ENCODE data around the gene SPOP. TPM values are rescaled to one million over a fixed set of nuclear protein-coding genes. Genes with fewer than 3 reads are reported as not detected.

SPOP gene
- total RNA-seq, 4 donors from 2014 or later, result 18.1 to 67.5 (median 36.5) TPM

DNA sequence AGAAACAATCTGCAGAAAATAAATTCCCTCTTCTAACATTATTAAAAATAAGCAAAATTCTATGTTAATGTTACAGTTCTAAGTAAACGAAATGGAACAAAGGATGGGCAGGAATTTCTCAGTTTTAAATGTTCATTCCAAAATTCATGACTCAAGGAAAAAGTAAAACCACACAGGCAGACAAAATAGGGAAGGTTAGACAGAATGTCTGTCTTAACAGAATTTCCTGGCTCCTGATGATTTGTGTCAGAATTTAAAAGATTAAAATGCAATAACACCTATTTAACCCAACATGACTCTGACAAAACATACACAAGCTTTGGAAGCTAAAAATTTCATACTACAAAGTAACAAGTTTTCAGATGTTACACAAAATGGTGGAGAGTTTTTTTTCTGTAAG is 42.8 kb downstream of the SPOP start:
- Histone ChIP-seq H3K27me3 (no peaks in the 10 kb centered on the region), H3K9me3 (no peaks in the 10 kb centered on the region), H3K36me3 (peaks cover 0 to 11% (median 0%) of the 10 kb centered on the region in 3 donors), H3K4me1 (peaks cover 0 to 90% (median 5%) of the 10 kb centered on the region in 3 donors), H3K4me3 (no peak overlapping the region), H3K27ac (peak overlapping the region in 2 of 4 donors; percentile 57 to 61)
- DNase-seq, result no peak
- TF ChIP-seq, protein P1, sequence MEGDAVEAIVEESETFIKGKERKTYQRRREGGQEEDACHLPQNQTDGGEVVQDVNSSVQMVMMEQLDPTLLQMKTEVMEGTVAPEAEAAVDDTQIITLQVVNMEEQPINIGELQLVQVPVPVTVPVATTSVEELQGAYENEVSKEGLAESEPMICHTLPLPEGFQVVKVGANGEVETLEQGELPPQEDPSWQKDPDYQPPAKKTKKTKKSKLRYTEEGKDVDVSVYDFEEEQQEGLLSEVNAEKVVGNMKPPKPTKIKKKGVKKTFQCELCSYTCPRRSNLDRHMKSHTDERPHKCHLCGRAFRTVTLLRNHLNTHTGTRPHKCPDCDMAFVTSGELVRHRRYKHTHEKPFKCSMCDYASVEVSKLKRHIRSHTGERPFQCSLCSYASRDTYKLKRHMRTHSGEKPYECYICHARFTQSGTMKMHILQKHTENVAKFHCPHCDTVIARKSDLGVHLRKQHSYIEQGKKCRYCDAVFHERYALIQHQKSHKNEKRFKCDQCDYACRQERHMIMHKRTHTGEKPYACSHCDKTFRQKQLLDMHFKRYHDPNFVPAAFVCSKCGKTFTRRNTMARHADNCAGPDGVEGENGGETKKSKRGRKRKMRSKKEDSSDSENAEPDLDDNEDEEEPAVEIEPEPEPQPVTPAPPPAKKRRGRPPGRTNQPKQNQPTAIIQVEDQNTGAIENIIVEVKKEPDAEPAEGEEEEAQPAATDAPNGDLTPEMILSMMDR (IDR thresholded peaks at IDR 0.05), result no peak
- 28 to 46% methylated on average over 1 of the region's 1 CpG for WGBS, 2 donors
- intact Hi-C loops (cut with DNase I), result no loop called here

- H3K4me1 ChIP-seq, result peaks cover 0 to 89% (median 5%) of the 10 kb centered on the region in 3 donors
- TF ChIP-seq POLR2A (IDR thresholded peaks at IDR 0.05), result no peak
- TF ChIP-seq, protein P1 (IDR thresholded peaks at IDR 0.05), result no peak
- no peak for DNase-seq
- H3K36me3 ChIP-seq, result peaks cover 0 to 6% (median 0%) of the 10 kb centered on the region in 3 donors
- H3K27ac ChIP-seq, result peak overlapping the region in 3 of 4 donors; percentile 51 to 61 (median 57)
- no peaks in the 10 kb centered on the region for H3K9me3 ChIP-seq
- intact Hi-C loops (cut with DNase I), result no loop called here
- H3K27me3 ChIP-seq, result no peaks in the 10 kb centered on the region
- no peak overlapping the region for H3K4me3 ChIP-seq
- WGBS, 2 donors, result 41 to 92% methylated on average over 1 of the region's 1 CpG
Measured at GRCh38 chr17:49634485-49634860, 43.4 kb downstream of the SPOP start.

DNA sequence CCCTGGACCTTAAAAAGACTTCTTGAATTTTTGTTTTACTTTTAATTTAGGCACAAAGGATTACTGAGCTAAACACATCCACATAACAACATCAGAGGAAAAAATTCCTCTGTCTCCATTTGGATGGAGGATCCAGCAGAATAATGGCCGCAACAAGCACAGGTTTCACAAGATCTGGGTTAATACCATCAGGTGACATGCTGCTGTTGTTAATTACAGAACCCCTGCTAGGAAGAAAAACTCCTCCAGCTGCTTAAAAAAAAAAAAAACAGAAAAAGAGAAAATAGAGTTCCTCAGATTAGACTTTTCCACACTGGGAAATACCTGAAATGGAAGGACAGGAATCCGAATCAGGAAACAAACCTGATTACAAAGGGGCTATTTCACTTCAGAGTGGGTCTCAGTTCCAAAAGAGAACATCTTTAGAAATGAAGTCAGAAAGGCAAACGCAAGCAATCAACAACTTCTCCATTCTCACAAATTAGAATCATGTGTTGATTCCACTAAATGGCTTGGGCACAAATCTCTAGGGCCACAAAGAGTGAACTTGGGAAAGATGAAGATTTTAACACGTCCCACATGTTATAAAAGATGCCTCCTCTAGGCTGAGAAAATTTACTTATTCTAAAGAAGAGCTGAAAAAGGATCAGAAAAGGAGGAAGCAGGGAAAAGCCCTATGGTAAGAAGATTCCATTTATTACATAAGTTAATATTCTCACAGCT is 44.0 kb downstream of the SPOP start:
- no peak for DNase-seq

DNA sequence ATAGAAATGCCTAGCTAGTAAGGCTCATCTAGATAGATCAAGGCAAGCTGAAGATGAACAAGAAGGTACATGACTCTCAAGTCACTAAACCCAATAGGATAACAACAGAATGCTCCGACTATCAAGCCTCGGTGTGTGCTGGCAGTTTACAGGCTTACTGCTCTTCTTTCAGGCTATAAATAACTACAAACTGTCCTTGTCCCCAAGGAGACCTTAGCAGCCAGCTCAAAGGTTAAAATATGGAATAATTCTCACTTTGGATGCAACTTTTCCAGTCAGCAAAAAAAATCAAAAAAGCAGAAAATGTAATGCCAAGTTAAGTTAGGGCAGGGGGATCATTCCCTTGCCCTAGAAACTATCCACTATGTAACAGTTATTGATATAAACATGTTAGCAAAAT is 44.6 kb downstream of the SPOP start:
- Histone ChIP-seq H3K4me1 (peaks cover 0 to 93% (median 5%) of the 10 kb centered on the region in 3 donors), H3K27ac (peak overlapping the region in 3 of 4 donors; percentile 51 to 61 (median 57)), H3K36me3 (no peaks in the 10 kb centered on the region), H3K27me3 (no peaks in the 10 kb centered on the region), H3K9me3 (no peaks in the 10 kb centered on the region), H3K4me3 (no peak overlapping the region)
- WGBS, 2 donors, result 79% methylated on average over 2 of the region's 2 CpGs
- intact Hi-C loops (cut with DNase I), result no loop called here
- no peak for TF ChIP-seq POLR2A (IDR thresholded peaks at IDR 0.05)
- TF ChIP-seq, protein P1 (IDR thresholded peaks at IDR 0.05), result no peak
- DNase-seq, result no peak

More for the DNA sequence above, 44.0 kb downstream of the SPOP start:
- H3K27me3 ChIP-seq, result no peaks in the 10 kb centered on the region
- peak overlapping the region; percentile 3 to 61 (median 54) for H3K27ac ChIP-seq
- peaks cover 0 to 90% (median 5%) of the 10 kb centered on the region in 3 donors for H3K4me1 ChIP-seq
- WGBS, 2 donors, result 53 to 69% methylated on average over 3 to 4 of the region's 4 CpGs
- H3K4me3 ChIP-seq, result no peak overlapping the region
- H3K9me3 ChIP-seq, result no peaks in the 10 kb centered on the region
- TF ChIP-seq, protein P1 (IDR thresholded peaks at IDR 0.05), result no peak
- no peak for TF ChIP-seq POLR2A (IDR thresholded peaks at IDR 0.05)
- H3K36me3 ChIP-seq, result peaks cover 0 to 3% (median 0%) of the 10 kb centered on the region in 3 donors
- intact Hi-C loops (cut with DNase I), result no loop called here

- TF ChIP-seq, protein P1 (IDR thresholded peaks at IDR 0.05), result no peak
- TF ChIP-seq POLR2A (IDR thresholded peaks at IDR 0.05), result no peak
- no peak overlapping the region for H3K4me3 ChIP-seq
- no peaks in the 10 kb centered on the region for H3K36me3 ChIP-seq
- no peaks in the 10 kb centered on the region for H3K27me3 ChIP-seq
- no peak for DNase-seq
- peaks cover 0 to 94% (median 5%) of the 10 kb centered on the region in 3 donors for H3K4me1 ChIP-seq
- H3K27ac ChIP-seq, result peak overlapping the region in 2 of 4 donors; percentile 13 to 57
- intact Hi-C loops (cut with DNase I), result no loop called here
- H3K9me3 ChIP-seq, result no peaks in the 10 kb centered on the region
- 72% methylated on average over 4 of the region's 4 CpGs for WGBS, 2 donors
Measured at GRCh38 chr17:49632201-49632600, 45.7 kb downstream of the SPOP start.
